H9 (cell line): ENCODE results near the gene PJA2. TPM values are rescaled to one million over a fixed set of nuclear protein-coding genes. Genes with fewer than 3 reads are reported as not detected.

Experiments
- DNase-seq: peaks from one replicate; pipeline ENCODE4 v3.0.0-alpha.2; 2017
- H2AFZ ChIP-seq: one replicate; pipeline ENCODE4 v1.6.1; 2013; ENCODE audit warnings: mild to moderate bottlenecking, low read length, control low read depth, moderate library complexity
- H2AK5ac ChIP-seq: 2 replicates; pipeline ENCODE4 v1.6.1; 2013; ENCODE audit warnings: low read length, control low read depth, mixed read lengths; ENCODE audit not compliant: insufficient read length
- H2BK120ac ChIP-seq: one replicate; pipeline ENCODE4 v1.6.1; 2013; ENCODE audit warnings: low read depth, mild to moderate bottlenecking, low read length, control low read depth, inconsistent platforms; ENCODE audit not compliant: poor library complexity, severe bottlenecking
- H2BK12ac ChIP-seq: 2 replicates; pipeline ENCODE4 v1.6.1; 2013; ENCODE audit warnings: low read length, control low read depth, mixed read lengths, low read depth; ENCODE audit not compliant: insufficient read length
- H2BK15ac ChIP-seq: 2 replicates; pipeline ENCODE4 v1.6.1; 2013; ENCODE audit warnings: low read depth, low read length, control low read depth
- H2BK20ac ChIP-seq: one replicate; pipeline ENCODE4 v1.6.1; 2013; ENCODE audit warnings: low read depth, mild to moderate bottlenecking, low read length, control low read depth, inconsistent platforms; ENCODE audit not compliant: poor library complexity, severe bottlenecking
- H2BK5ac ChIP-seq: 2 replicates; pipeline ENCODE4 v1.6.1; 2013; ENCODE audit warnings: low read length, control low read depth, mixed read lengths; ENCODE audit not compliant: insufficient read length
- H3K14ac ChIP-seq: 2 replicates; pipeline ENCODE4 v1.6.1; 2013; ENCODE audit warnings: low read length, control low read depth; ENCODE audit not compliant: insufficient read depth
- H3K18ac ChIP-seq: 2 replicates; pipeline ENCODE4 v1.6.1; 2013; ENCODE audit warnings: low read depth, mild to moderate bottlenecking, mixed read lengths, low read length, control low read depth; ENCODE audit not compliant: insufficient read length
- H3K23ac ChIP-seq: 2 replicates; pipeline ENCODE4 v1.6.1; 2013; ENCODE audit warnings: low read length, control low read depth, mixed read lengths, low read depth; ENCODE audit not compliant: insufficient read length
- H3K23me2 ChIP-seq: 2 replicates; pipeline ENCODE4 v1.6.1; 2013; ENCODE audit warnings: low read depth, mild to moderate bottlenecking, mixed read lengths, low read length, control low read depth; ENCODE audit not compliant: insufficient read length, poor library complexity, severe bottlenecking
- H3K27ac ChIP-seq: 2 replicates; pipeline ENCODE4 v1.5.1; 2013; ENCODE audit warnings: low read length, control low read depth, mixed read lengths, low read depth; ENCODE audit not compliant: insufficient read length
- H3K27me3 ChIP-seq: 2 replicates; pipeline ENCODE4 v1.6.1; 2013; ENCODE audit warnings: low read length, control low read depth, inconsistent platforms; ENCODE audit not compliant: insufficient read depth
- H3K4ac ChIP-seq: 2 replicates; pipeline ENCODE4 v1.6.1; 2013; ENCODE audit warnings: low read depth, mild to moderate bottlenecking, control low read depth, inconsistent platforms, low read length, moderate library complexity
- H3K4me1 ChIP-seq: 2 replicates; pipeline ENCODE4 v1.6.1; 2013; ENCODE audit warnings: low read length, control low read depth, inconsistent platforms; ENCODE audit not compliant: insufficient read depth
- H3K4me2 ChIP-seq: 2 replicates; pipeline ENCODE4 v1.6.1; 2013; ENCODE audit warnings: low read length, control low read depth, mixed read lengths; ENCODE audit not compliant: insufficient read length, insufficient read depth
- H3K56ac ChIP-seq: 2 replicates; pipeline ENCODE4 v1.6.1; 2013; ENCODE audit warnings: low read depth, mild to moderate bottlenecking, mixed read lengths, low read length, control low read depth; ENCODE audit not compliant: insufficient read length
- H3K79me1 ChIP-seq: 2 replicates; pipeline ENCODE4 v1.6.1; 2013; ENCODE audit warnings: low read depth, mild to moderate bottlenecking, moderate library complexity, low read length, control low read depth, inconsistent platforms; ENCODE audit not compliant: insufficient read depth, poor library complexity, severe bottlenecking
- H3K79me2 ChIP-seq: 2 replicates; pipeline ENCODE4 v1.6.1; 2013; ENCODE audit warnings: low read length, control low read depth, inconsistent platforms; ENCODE audit not compliant: insufficient read depth
- H3K9ac ChIP-seq: 2 replicates; pipeline ENCODE4 v1.6.1; 2013; ENCODE audit warnings: low read length, control low read depth, mixed read lengths; ENCODE audit not compliant: insufficient read length; ENCODE audit errors: extremely low read depth
- H3K9me3 ChIP-seq: one replicate; pipeline ENCODE4 v1.6.1; 2013; ENCODE audit warnings: low read depth, low read length, inconsistent platforms; ENCODE audit not compliant: control insufficient read depth
- H3T11ph ChIP-seq: one replicate; pipeline ENCODE4 v1.6.1; 2013; ENCODE audit warnings: mild to moderate bottlenecking, low read length, control low read depth, inconsistent platforms
- H4K20me1 ChIP-seq: one replicate; pipeline ENCODE4 v1.6.1; 2013; ENCODE audit not compliant: control insufficient read depth, insufficient read length, insufficient read depth
- H4K5ac ChIP-seq: 2 replicates; pipeline ENCODE4 v1.6.1; 2013; ENCODE audit warnings: low read depth, mild to moderate bottlenecking, mixed read lengths, low read length, control low read depth; ENCODE audit not compliant: insufficient read length
- H4K8ac ChIP-seq: replicated peaks from 2 replicates; pipeline ENCODE4 v1.6.1; 2013; ENCODE audit warnings: low read length, control low read depth, mixed read lengths, low read depth; ENCODE audit not compliant: insufficient read length
- H4K91ac ChIP-seq: 2 replicates; pipeline ENCODE4 v1.6.1; 2013; ENCODE audit warnings: low read depth, mild to moderate bottlenecking, moderate library complexity, mixed read lengths, low read length, control low read depth; ENCODE audit not compliant: insufficient read length
- H3K27ac Mint-ChIP-seq, 3 experiments: 2 replicates in 2 of 3; 3 replicates in 1 of 3; pipeline ENCODE4 v1.8.0; 2020 to 2021; ENCODE audit warnings: mixed read lengths in 3 of 3, mild to moderate bottlenecking in 1 of 3, moderate library complexity in 1 of 3
- H3K27me3 Mint-ChIP-seq: 2 replicates; pipeline ENCODE4 v1.8.0; 2021; ENCODE audit warnings: low read depth, mild to moderate bottlenecking, moderate library complexity, mixed read lengths
- H3K36me3 Mint-ChIP-seq, 3 experiments: 2 replicates in 2 of 3; 3 replicates in 1 of 3; pipeline ENCODE4 v1.8.0; 2020 to 2021; ENCODE audit warnings: low read depth in 3 of 3, mixed read lengths in 3 of 3; ENCODE audit not compliant: insufficient read depth in 1 of 3
- H3K4me1 Mint-ChIP-seq, 2 experiments: 2 replicates each; pipeline ENCODE4 v1.8.0; 2020; ENCODE audit warnings: mixed read lengths in 2 of 2
- H3K4me3 Mint-ChIP-seq, 2 experiments: 2 replicates in 1 of 2; 3 replicates in 1 of 2; pipeline ENCODE4 v1.8.0; 2020 to 2021; ENCODE audit warnings: mild to moderate bottlenecking in 2 of 2, mixed read lengths in 2 of 2, moderate library complexity in 1 of 2
- H3K9me3 Mint-ChIP-seq, 2 experiments: 2 replicates in 1 of 2; 3 replicates in 1 of 2; pipeline ENCODE4 v1.8.0; 2020; ENCODE audit warnings: mild to moderate bottlenecking in 2 of 2, mixed read lengths in 2 of 2, moderate library complexity in 1 of 2
- CTCF ChIP-seq: fragments of 200-600 bp; sonication (generic); conservative IDR thresholded peaks from 3 replicates; pipeline ENCODE4 v1.8.0; 2021; ENCODE audit warnings: antibody characterized with exemption, mild to moderate bottlenecking
- WGBS: extraction: QIAGEN DNeasy Blood & Tissue Kit; methylation state at CpG from one replicate; pipeline ENCODE4 v1.1.7; 2013; ENCODE audit warnings: missing lambda C conversion rate, low lambda C conversion rate, mixed read lengths; ENCODE audit not compliant: insufficient read length; ENCODE audit errors: extremely low coverage; 5-methylcytosine and 5-hydroxymethylcytosine counted together
- total RNA-seq: library from RNA; stranded (reverse); gene quantifications from 2 replicates; pipeline ENCODE4 v1.2.1, GENCODE V29; 2021

PJA2 gene
- total RNA-seq, 1 experiment from 2014 or later: 41.5 TPM

- no peak overlapping the region for H2AK5ac ChIP-seq
Observed at GRCh38 chr5:109394806-109395205, 15.0 kb downstream of the PJA2 start.

More at GRCh38 chr5:109394806-109395205, 15.0 kb downstream of the PJA2 start:
- H3K4ac ChIP-seq: no peak overlapping the region
- H2BK12ac ChIP-seq: no peak overlapping the region
- no peak for TF ChIP-seq CTCF
- peaks cover 20% of the 10 kb centered on the region; the same call in 1 of the 2 replicates for H3K79me2 ChIP-seq
- no peak overlapping the region for H4K5ac ChIP-seq
- H3K14ac ChIP-seq: no peak overlapping the region
- no peak overlapping the region for H3K18ac ChIP-seq
- no peak overlapping the region for H2BK15ac ChIP-seq
- no peak overlapping the region for H3K23ac ChIP-seq
- no peaks in the 10 kb centered on the region for H3K4me1 ChIP-seq
- no peak overlapping the region for H3T11ph ChIP-seq
- no peak overlapping the region for H2BK120ac ChIP-seq
- peaks cover 8% of the 10 kb centered on the region for H3K79me1 ChIP-seq
- peaks cover 7 to 12% of the 10 kb centered on the region in 2 experiments for H3K4me1 Mint-ChIP-seq
- H3K36me3 Mint-ChIP-seq: peaks cover 0 to 4% (median 2%) of the 10 kb centered on the region in 3 experiments; a peak in 5 of 7 replicates
- no peak overlapping the region for H4K8ac ChIP-seq
- no peak overlapping the region for H3K27ac ChIP-seq
- H3K27me3 ChIP-seq: no peaks in the 10 kb centered on the region
- no peaks in the 10 kb centered on the region for H4K20me1 ChIP-seq
- no peak overlapping the region for H2BK5ac ChIP-seq
- no peaks in the 10 kb centered on the region for H3K27me3 Mint-ChIP-seq
- no peak overlapping the region for H2BK20ac ChIP-seq
- H3K23me2 ChIP-seq: no peaks in the 10 kb centered on the region
- WGBS: no CpG with 5 or more reads among the region's 3 CpGs
- H3K4me2 ChIP-seq: no peak overlapping the region
- DNase-seq: no peak
- H3K27ac Mint-ChIP-seq: peak overlapping the region in 1 of 3 experiments; percentile 12; a peak in 1 of 7 replicates
- H4K91ac ChIP-seq: no peak overlapping the region
- H3K9me3 ChIP-seq: no peaks in the 10 kb centered on the region
- H2AFZ ChIP-seq: no peak overlapping the region
- H3K56ac ChIP-seq: no peak overlapping the region
- no peak overlapping the region for H3K4me3 Mint-ChIP-seq
- no peak overlapping the region for H3K9ac ChIP-seq
- H3K9me3 Mint-ChIP-seq: no peaks in the 10 kb centered on the region
